ELR (cell line): ENCODE data around the gene STK10.
"Not testable (repeated sequence)": the region's sequence is repeated elsewhere in the genome, so short reads cannot be mapped to it uniquely, and the experiment has no call there.

Source experiments
- DNase-seq: peaks from one replicate; pipeline ENCODE4 v3.0.0-alpha.2; 2015; ENCODE audit warnings: low read depth

STK10 gene

DNA sequence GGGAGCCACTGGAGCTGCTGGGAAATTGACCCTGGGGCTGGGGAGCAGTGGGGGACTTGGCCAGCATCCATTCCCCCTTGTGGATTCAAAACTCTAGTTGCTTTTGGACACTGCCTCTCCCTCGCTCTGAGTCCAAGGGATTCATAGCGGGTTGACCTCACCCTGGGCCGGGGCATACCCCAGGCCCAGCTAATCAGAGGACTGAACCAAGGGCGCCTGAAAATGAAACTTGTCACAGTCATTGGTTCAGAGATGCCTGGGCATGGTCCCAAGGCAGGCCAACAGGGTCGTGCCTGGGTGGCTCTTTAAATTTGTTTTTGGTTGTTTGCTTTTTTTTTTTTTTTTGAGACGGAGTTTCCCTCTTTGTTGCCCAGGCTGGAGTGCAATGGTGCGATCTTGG lies 22.6 kb downstream of the STK10 start:
- DNase-seq: no peak

- no peak for DNase-seq
Observed at GRCh38 chr5:172164769-172165212, 23.2 kb downstream of the STK10 start.

GRCh38 chr5:172163346-172163745 lies 24.7 kb downstream of the STK10 start:
- no peak for DNase-seq

DNA sequence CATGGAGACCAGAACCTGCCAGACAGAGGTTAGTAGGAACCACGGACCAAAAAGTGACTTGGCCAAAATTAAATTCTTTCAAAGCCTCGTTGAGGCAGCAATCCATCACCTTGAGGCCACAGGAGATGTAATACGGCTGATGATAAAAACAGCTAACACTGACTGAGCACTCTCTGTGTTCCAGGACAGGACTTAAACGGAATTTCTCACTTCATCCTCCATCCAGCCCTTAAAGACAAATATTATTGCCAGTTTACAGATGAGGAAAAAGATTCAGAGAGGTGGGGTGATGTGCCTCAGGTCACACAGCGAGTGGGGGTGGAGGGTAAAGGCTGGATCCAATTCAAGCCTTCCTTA lies 25.1 kb downstream of the STK10 start:
- DNase-seq: no peak

GRCh38 chr5:172162323-172162986 lies 25.6 kb downstream of the STK10 start:
- DNase-seq: peak; percentile 39

GRCh38 chr5:172160506-172160905 lies 27.5 kb downstream of the STK10 start:
- DNase-seq: no peak

DNA sequence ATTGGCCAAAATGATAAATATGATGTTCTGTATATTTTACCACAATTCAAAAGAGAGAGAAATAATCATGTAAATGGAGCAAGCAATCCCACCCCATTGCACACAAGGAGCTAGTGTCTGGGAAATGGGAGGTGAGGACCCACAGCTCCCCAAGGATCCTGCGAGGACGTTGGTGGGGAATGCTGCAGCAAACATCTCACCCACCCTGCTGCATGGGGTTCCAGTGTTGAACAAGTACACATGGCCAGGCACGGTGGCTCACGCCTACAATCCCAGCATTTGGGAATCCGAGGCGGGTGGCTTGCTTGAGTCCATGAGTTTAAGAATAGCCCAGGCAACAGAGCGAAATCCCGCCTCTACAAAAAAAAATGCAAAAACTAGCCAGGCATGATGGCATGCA lies 29.0 kb downstream of the STK10 start:
- no peak for DNase-seq

DNA sequence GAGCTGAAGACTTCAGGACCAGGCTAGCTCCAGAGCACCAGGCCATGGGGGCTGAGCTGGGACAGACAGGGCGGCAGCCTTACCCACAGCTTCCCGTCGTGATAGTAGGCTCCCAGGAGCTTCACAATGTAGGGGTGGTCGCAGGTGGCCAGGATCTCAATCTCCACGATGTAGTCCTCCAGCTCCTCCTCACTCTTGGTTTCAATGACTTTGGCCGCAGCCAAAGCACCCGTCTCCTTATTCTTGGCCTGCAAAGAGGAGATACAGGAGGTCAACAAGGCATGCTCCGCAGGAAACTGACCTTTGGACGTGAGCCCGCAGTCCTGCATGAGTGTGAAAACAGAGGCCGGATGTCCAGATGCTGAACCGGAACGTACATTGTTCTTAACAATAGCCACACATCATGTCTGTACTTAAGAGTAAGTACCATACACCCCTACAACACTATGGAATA lies 31.5 kb downstream of the STK10 start:
- no peak for DNase-seq

- not testable (repeated sequence) for DNase-seq
Observed at GRCh38 chr5:172155101-172155500, 32.9 kb downstream of the STK10 start.

DNA sequence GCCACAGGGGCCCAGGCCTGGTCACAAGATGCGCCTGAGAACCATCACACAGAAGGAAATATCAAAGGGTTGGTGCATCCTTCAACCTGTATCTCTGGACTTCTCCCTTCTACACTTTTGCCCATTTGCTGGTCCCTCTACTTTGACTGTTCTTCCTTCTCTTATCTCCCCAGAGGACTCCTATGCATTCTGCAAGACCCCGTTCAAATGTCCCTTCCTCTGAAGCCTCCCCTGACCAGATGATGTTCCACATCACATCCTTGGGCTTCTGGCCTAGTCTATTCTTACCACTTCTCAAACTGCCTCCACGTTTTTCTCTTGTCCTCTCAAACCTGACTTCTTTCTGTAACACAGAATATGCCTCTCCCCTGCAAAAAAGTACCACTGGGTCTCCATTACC lies 34.3 kb downstream of the STK10 start:
- DNase-seq: no peak

- DNase-seq: no peak
Observed at GRCh38 chr5:172151661-172152210, 36.3 kb downstream of the STK10 start.

GRCh38 chr5:172150514-172151425 lies 37.3 kb downstream of the STK10 start:
- no peak for DNase-seq

DNA sequence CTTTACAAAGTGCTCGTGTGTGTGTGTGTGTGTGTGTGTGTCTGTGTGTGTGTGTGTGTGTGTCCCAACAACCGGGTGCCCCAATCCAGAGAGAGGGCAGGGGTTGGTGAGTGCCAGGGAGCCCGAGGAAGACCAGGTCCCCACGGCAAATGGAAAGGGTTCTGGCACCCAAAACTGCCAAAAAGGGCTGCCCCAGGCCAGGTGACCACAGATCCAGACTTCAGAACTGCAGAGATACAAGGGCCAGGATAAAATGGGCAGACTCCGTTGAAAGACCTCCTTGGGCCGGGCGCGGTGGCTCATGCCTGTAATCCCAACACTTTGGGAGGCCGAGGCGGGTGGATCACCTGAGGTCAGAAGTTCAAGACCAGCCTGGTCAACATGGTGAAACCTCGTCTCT lies 38.5 kb downstream of the STK10 start:
- DNase-seq: not testable (repeated sequence)

DNA sequence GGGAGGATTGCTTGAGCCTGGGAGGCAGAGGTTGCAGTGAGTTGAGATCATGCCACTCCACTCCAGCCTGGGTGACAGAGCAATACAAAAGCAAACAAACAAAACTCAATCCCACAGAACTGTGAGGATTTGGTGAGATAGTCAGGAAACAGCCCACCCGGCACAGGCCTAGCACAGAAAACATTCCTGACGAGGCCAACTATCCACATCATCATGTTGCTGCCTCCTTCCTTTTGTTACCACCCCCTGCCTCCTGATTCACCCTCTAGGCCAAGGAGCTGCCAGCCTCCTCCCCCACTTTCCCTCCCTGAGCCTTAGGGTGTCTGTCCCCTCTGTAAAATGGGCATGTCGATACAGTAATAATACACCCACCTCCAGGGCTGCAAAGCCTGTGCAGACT lies 39.0 kb downstream of the STK10 start:
- DNase-seq: peak; percentile 72

- DNase-seq: no peak
Observed at GRCh38 chr5:172148381-172148780, 39.6 kb downstream of the STK10 start.

DNA sequence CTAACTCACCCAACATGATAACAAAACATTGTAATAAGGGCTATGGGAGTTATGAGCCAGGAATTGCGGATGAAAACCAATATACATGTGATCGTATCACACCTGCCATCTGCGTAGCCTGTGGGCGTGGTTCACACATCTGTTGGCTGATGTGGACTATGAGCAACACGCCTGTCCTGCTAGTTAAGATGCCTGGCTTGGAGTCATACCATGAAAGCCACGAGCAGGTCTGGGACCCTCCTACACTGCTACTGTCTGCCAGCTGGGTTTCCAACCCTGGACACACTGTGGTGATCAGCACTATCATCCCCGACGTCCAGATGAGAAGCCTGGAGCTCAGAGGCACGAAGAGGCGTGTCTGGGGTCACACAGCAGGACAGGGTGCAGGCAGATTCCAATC lies 40.2 kb downstream of the STK10 start:
- no peak for DNase-seq

GRCh38 chr5:172146748-172147092 lies 41.3 kb downstream of the STK10 start:
- no peak for DNase-seq

DNA sequence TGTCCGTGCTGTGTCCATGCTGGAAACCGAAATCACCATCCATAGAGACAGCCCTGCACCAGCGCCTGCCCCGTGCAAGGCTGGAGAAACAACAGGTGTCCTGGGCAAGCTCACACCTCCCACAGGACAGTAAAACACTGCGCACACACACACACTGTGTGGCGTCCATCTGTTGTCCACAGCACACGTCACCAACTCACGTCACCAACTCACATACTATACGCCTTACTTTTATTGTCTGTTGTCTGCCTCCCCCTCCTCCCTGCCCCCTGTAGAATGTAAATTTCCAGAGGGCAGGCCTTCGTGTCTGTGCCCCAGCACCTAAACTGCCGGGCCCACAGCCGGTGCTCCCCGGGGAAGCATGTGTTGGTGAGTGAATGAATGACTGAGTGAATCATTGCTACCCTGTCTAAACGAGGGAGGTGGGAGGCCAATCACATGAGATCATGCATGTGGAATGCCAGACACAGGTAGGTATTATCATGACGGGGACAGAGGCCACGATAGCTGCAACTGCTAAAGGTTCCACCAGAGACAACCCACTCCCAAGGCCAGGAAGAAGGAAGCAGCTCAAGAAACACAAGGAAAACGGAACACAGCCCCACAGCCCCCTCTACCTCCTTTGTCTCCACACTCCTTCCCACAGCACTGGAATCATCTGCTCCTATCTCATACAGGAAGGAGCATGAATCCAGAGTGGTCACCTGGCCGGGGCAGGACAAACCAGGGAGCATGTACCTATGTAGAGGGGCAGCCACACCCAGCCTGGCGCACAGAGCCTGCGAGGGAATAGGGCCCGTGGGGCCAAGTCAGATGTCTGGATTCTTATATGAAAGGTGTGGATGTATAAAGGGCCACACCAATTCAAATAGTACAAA lies 41.9 kb downstream of the STK10 start:
- no peak for DNase-seq

DNA sequence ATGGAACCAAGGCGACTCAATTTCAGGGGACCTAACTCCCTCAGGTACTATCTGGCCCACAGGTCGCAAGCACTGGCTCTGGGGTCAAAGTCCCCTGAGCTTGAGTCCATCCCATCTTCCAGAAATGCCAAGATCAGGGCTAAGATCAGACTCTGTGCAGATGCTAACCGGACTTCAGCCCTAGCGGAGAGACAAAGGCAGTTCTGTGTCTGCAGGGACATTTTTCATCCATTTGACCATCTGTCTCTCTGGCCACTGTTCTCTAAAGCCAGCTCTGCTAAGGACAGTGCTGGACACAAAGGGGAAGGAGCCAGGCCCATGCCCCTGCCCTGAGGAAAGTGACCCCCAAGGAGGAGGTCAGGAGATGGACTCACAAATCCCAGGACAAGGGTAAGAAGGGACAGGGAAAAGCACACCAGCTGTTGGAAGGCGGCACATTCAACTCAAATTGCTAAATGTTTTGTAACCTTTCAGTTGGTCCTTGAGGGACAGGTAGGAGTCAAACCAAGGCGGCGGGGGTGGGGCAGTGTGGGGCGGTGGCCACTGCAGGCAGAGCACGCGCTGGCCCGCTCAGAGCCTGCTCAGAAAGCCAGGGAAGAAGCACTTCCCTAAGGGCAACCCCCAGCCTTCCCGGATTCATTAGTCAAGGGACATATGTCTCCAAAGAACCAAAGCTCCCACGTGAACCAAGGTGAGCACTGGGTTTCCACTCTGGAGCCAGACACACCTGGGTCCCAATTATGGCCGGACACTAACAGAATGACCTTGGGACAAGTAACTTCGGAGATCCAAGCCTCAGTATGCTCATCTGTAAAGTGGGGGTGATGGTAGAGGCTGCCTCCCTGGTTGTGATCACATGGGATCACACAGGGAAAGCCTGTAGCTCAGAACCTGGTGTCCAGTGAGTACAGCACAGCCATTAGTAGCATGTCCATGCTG lies 42.8 kb downstream of the STK10 start:
- no peak for DNase-seq

DNA sequence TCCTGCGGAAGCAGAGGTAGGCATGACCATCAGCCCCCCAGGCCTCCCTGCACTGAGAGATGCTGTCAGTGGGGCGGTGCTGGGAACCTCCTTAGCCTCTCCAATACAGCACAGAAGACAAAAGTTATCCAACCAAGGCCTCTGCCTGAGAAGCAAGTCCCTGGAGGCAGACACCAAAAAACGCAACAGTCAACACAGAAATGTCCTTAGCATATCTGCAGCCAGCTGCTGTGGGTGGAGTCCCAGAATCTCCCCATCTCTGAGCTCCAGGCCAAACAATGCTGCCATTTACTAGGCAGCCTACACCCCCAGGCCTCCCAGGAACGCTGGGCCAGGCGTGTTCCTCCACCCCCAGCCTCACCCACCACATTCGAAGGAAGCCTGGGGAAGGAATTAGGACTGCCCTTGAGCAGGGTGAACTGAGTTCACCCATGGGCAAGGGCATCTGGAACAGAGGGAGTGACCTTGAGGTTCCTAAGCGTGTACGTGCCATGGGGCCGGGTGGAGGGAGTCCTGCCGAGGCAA lies 43.7 kb downstream of the STK10 start:
- no peak for DNase-seq

- no peak for DNase-seq
Observed at GRCh38 chr5:172143875-172144274, 44.1 kb downstream of the STK10 start.
